Fibroblast of villous mesenchyme (primary cell): ENCODE measurements around the gene ACAP1. TPM values are rescaled to one million over a fixed set of nuclear protein-coding genes. Genes with fewer than 3 reads are reported as not detected.
A peak's percentile ranks its signal among the peaks of the same experiment; 100 is the strongest.

Experiments used
- DNase-seq: peaks from one replicate; pipeline ENCODE4 v3.0.0-alpha.2; 2010; ENCODE audit warnings: low read depth
- H3K4me3 ChIP-seq: 2 replicates; pipeline ENCODE4 v1.5.1; 2011; ENCODE audit warnings: low read depth, mild to moderate bottlenecking, low read length
- total RNA-seq: library from RNA; depleted of rRNA; stranded (reverse); fragments of >200 nt; gene quantifications from 2 replicates; pipeline ENCODE4 v1.2.3, GENCODE V29; 2012
- TF ChIP-seq, protein P1 (sequence below): IDR thresholded peaks from 2 replicates; pipeline ENCODE4 v1.5.1; 2012; ENCODE audit warnings: low read depth, mild to moderate bottlenecking, low read length; ENCODE audit not compliant: insufficient read depth

ACAP1 gene
- total RNA-seq, 1 donor = 3.9 TPM

DNA sequence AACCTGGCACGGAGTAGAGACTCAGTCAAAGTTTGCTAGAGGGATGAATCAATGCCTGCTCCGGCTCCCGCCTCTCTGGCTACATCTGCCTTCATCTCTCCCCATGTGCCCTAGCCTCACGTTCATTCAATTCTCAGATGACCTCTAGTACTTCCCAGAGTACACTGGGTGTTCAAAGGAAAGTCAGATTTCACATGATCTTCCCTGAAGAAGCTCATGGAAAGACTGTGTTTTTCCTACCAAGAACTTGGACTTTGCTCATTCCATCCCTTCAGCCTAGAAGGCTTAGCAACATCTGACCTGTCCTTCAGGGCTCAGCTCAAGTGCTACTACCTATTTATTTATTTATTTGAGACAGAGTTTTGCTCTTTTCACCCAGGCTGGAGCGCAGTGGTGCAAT, 33.5 kb downstream of the ACAP1 start:
- DNase-seq = no peak
- TF ChIP-seq, protein P1, sequence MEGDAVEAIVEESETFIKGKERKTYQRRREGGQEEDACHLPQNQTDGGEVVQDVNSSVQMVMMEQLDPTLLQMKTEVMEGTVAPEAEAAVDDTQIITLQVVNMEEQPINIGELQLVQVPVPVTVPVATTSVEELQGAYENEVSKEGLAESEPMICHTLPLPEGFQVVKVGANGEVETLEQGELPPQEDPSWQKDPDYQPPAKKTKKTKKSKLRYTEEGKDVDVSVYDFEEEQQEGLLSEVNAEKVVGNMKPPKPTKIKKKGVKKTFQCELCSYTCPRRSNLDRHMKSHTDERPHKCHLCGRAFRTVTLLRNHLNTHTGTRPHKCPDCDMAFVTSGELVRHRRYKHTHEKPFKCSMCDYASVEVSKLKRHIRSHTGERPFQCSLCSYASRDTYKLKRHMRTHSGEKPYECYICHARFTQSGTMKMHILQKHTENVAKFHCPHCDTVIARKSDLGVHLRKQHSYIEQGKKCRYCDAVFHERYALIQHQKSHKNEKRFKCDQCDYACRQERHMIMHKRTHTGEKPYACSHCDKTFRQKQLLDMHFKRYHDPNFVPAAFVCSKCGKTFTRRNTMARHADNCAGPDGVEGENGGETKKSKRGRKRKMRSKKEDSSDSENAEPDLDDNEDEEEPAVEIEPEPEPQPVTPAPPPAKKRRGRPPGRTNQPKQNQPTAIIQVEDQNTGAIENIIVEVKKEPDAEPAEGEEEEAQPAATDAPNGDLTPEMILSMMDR = no peak
- no peak overlapping the region for H3K4me3 ChIP-seq

DNA sequence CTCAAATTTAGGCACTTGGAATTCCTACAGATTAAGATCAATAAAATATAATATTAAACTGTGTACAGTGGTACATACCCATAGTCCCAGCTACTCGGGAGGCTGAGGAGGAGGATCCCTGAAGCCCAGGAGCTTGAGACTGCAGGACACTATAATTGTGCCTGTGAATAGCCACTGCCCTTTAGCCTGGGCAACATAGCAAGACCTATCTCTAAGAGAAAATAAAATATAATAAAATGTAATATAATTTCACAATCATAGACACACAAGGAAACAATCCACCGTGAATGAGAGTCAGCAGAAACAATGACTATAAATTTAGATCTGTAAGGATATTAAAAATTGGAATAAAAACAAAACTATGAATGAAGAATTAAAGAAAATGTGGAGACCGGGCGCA, 34.5 kb downstream of the ACAP1 start:
- TF ChIP-seq, protein P1 = no peak

DNA sequence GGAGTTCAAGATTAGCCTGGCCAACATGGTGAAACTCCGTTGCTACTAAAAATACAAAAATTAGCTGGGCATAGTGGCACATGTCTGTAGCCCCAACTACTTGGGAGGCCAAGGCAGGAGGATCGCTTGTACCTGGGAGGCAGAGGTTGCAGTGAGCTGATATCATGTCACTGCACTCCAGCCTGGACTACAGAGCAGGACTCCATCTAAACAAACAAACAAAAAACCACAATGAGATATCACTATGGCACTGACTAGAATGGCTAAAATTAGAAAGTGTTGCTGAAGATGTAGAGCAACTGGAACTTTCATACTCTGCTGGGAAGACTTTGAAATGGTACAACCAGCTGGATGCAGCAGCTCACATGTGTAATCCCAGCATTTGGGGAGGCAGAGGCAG, 38.0 kb downstream of the ACAP1 start:
- H3K4me3 ChIP-seq = no peak overlapping the region
- DNase-seq = no peak
- TF ChIP-seq, protein P1 = no peak

More for the DNA sequence above, 34.5 kb downstream of the ACAP1 start:
- H3K4me3 ChIP-seq = no peak overlapping the region
- no peak for DNase-seq

DNA sequence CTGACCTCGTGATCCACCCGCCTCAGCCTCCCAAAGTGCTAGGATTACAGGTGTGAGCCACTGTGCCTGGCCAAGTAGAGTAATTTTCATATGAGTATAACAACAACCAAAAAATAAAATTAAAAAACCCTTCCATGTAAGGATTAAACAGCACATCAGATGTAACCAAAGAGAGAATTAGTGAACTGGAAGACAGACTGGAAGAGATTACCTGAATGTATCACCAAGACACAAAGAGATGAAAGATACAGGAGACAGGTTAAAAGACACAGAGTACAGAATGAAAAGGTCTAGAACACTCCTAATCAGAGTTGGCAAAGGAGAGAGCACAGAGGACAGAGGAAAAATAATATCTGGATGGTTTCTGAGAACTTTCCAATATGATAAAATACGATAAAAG, 42.8 kb downstream of the ACAP1 start:
- TF ChIP-seq, protein P1 = no peak
- no peak overlapping the region for H3K4me3 ChIP-seq
- DNase-seq = no peak

DNA sequence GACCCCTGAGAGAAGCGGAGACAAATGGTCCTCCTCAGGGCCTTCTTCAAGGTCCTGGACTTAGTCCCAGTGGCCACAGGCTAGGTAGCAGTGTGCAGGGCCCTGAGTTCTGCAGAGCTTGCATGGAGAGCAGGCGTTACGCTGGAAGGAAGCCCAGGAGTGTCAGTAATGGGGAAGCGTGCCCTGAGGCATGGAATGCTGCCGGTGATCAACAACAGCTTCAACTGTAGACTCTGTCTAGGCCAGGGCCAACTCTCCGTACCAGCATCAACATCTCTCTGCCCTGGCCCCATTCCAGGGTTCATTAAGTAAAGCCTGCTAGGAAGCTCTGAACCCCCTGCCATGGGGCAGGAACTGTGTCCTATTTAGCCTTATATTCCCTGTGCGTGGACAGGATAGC, 44.0 kb downstream of the ACAP1 start:
- peak; percentile 16 for DNase-seq
- TF ChIP-seq, protein P1 = no peak
- H3K4me3 ChIP-seq = no peak overlapping the region

DNA sequence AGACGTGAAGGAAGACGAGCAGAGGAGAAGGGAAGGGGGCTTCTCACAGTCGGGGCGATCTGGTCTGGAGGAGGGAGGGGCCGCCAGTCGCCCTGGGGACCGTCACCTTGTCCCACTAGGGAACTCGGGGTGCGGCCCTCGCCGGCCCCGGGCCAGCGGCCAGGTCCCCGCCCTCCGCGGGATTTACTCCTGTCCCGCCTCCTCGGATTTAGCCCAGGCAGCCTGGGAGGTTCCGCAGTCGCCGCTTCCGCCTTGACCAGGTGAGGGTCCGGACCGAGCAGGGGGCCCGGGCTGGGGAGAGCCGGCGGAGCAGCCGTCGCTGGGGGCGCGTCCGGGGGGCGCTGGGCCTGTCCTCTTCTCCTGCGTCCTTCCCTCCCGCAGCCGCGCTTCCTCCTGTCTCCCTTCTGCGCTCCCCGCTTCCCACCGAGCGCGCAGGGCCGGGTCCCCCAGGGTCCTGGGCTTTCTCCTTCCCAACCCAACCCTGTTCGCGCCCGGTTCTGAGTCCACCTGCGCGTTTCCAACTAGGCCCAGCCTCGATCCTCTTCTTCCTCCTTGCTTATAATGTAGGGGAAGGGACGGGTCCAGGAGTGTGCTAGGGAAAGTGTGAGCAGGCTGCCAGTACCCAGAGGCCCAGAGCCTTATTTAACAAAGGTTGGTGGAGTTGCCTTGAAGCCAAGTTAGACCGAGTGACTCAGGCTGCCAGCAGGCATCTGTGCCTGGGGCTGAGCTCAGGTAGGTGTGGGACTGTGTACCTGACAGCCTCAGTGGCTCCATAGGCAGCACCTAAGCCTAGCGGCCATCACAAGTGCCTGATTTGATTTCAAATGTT, 44.7 kb downstream of the ACAP1 start, which contains the start of gene TNK1:
Gene TNK1, plus strand, starts transcription at position 235 of the 829 bp plus-strand sequence. CDS start 1,838 bp downstream, outside the sequence.
- DNase-seq = no peak
- peak within 1 kb of the TSS; percentile 33 for H3K4me3 ChIP-seq
- TF ChIP-seq, protein P1 = no peak

DNA sequence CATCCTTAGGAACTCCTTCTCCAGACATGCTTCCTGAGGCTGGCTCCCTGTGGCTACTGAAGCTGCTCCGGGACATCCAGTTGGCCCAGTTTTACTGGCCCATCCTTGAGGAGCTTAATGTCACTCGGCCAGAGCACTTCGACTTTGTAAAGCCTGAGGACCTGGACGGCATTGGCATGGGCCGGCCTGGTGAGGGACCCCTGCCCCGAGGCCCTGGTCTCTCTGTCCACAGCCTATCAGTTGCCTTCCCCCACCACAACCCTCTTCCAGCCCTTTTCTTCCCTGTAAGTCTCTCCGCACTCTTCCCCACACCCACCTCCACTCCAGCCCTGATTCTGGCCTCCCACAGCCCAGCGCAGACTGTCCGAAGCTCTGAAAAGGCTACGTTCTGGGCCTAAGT, 46.6 kb downstream of the ACAP1 start:
- TF ChIP-seq, protein P1 = no peak
- no peak overlapping the region for H3K4me3 ChIP-seq
- no peak for DNase-seq
